IMR-90 (cell line): ENCODE data around the gene TSC1.

Experiments
- FOS ChIP-seq: fragments of 150-350 bp; IDR thresholded peaks from 2 replicates; pipeline ENCODE4 v1.6.1; 2016; ENCODE audit warnings: low read depth, low read length
- POLR2A ChIP-seq: IDR thresholded peaks from 2 replicates; pipeline ENCODE4 v1.6.1; 2012; ENCODE audit warnings: mild to moderate bottlenecking, low read depth, low read length
- TF ChIP-seq, protein P1 (sequence below): conservative IDR thresholded peaks from 2 replicates; pipeline ENCODE4 v1.5.1; 2012; ENCODE audit warnings: mild to moderate bottlenecking, low read depth, low read length, improper control_type of control experiment

DNA sequence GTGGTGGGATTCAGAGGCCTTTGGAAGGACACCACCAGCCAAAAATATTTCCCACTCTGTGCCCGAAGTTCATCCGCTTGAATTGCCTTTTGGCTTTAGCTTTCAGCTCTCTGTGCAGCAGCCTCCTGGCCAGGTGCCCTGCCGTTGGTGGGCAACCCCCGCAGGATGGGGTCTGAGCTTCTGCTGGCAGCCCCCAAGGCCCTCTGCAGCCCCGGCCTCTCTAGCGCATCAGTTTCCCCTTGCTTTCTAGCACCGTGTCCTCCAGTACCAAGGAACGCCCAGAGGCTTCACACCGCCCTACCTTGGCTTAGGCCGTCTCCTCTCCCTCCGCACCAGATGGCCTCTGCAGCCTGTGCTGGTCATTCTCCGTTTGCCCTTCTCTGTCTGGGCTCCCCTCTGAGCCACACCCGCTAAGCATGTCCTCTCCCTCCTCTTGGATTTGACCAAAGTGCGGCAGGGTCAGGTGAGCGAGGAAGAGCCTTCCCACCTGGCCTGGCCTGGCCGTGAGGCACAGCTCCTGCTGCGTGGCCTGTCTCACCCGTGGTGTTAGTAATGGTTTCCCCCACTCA, 4.2 kb upstream of the TSC1 start:
- TF ChIP-seq, protein P1, sequence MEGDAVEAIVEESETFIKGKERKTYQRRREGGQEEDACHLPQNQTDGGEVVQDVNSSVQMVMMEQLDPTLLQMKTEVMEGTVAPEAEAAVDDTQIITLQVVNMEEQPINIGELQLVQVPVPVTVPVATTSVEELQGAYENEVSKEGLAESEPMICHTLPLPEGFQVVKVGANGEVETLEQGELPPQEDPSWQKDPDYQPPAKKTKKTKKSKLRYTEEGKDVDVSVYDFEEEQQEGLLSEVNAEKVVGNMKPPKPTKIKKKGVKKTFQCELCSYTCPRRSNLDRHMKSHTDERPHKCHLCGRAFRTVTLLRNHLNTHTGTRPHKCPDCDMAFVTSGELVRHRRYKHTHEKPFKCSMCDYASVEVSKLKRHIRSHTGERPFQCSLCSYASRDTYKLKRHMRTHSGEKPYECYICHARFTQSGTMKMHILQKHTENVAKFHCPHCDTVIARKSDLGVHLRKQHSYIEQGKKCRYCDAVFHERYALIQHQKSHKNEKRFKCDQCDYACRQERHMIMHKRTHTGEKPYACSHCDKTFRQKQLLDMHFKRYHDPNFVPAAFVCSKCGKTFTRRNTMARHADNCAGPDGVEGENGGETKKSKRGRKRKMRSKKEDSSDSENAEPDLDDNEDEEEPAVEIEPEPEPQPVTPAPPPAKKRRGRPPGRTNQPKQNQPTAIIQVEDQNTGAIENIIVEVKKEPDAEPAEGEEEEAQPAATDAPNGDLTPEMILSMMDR = no peak
- TF ChIP-seq FOS = no peak
- TF ChIP-seq POLR2A = no peak
